HAP-1 (cell line): Measurements from ENCODE around the gene CCDC69.
"Not testable (repeated sequence)": the region's sequence is repeated elsewhere in the genome, so short reads cannot be mapped to it uniquely, and the experiment has no call there.

Source experiments
- DNase-seq, 2 experiments: peaks; one replicate each; pipeline ENCODE4 v3.0.0-alpha.2; 2016 to 2020; ENCODE audit warnings: low spot score in 2 of 2
- H3K27me3 ChIP-seq: fragments of 250-450 bp; sonication (Bioruptor Pico); 2 replicates; pipeline ENCODE4 v1.5.1; 2020; ENCODE audit warnings: low read depth, mild to moderate bottlenecking, moderate library complexity
- H3K36me3 ChIP-seq: fragments of 250-450 bp; sonication (Bioruptor Pico); replicated peaks from 2 replicates; pipeline ENCODE4 v1.5.1; 2020; ENCODE audit warnings: mild to moderate bottlenecking
- H3K4me1 ChIP-seq: fragments of 250-450 bp; sonication (Bioruptor Pico); 2 replicates; pipeline ENCODE4 v1.5.1; 2020; ENCODE audit warnings: mild to moderate bottlenecking
- H3K4me3 ChIP-seq: fragments of 250-450 bp; sonication (Bioruptor Pico); 2 replicates; pipeline ENCODE4 v1.5.1; 2020; ENCODE audit warnings: mild to moderate bottlenecking, moderate library complexity
- H3K9me3 ChIP-seq: fragments of 250-450 bp; sonication (Bioruptor Pico); 2 replicates; pipeline ENCODE4 v1.5.1; 2020; ENCODE audit warnings: mild to moderate bottlenecking, moderate library complexity
- in situ Hi-C: fragments of 300-500 bp; cut with MboI; formaldehyde crosslinking; loops from 3 replicates; pipeline ENCODE4 v1.14.3; 2020; ENCODE audit warnings: low sequenced_read_pairs, inconsistent platforms, mixed read lengths

CCDC69 gene

DNA sequence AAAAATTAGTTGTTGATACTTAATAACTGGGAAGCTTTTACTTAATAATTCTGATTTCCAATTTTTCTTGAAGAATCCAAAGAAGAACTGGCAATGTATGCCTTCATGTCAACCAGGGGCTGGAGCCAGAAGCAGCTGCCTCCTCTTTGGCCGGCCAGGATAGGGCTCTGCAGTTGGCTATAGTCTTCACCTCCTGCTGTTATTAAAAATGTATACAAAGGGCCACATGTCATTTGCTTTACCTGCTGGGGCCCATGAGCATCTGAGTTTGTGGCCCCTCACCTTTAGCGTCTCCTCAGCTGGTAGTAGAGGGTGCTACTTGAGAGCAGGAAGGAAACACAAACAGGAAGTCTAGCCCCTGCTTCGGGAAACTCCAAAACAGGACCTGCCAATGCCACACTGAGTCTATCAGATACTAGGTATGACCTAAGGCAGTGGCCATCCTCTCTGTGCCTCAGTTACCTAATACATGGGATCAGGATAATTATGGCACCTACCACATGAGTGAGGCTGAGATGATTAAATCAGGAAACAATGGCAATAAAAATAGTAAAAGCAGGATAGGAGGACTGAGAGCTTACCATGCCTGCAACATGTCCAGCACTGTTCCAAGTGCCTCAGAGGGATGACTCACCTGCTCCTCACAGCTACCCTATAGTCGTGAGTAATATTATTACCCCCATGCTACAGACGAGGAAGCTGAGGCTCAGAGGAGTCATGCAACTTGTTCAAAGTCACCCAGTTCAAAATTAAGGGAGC, 21.3 kb downstream of the CCDC69 start:
- H3K9me3 ChIP-seq = no peaks in the 10 kb centered on the region
- H3K36me3 ChIP-seq = no peaks in the 10 kb centered on the region
- no peaks in the 10 kb centered on the region; the same call in 1 of the 2 replicates for H3K4me1 ChIP-seq
- H3K27me3 ChIP-seq = no peaks in the 10 kb centered on the region
- no peak for DNase-seq
- in situ Hi-C loops = no loop called here
- H3K4me3 ChIP-seq = no peak overlapping the region

GRCh38 chr5:151200913-151201595, 22.8 kb downstream of the CCDC69 start:
- in situ Hi-C loops = no loop called here
- Histone ChIP-seq H3K4me1 (no peaks in the 10 kb centered on the region; the same call in 1 of the 2 replicates), H3K4me3 (no peak overlapping the region)

DNA sequence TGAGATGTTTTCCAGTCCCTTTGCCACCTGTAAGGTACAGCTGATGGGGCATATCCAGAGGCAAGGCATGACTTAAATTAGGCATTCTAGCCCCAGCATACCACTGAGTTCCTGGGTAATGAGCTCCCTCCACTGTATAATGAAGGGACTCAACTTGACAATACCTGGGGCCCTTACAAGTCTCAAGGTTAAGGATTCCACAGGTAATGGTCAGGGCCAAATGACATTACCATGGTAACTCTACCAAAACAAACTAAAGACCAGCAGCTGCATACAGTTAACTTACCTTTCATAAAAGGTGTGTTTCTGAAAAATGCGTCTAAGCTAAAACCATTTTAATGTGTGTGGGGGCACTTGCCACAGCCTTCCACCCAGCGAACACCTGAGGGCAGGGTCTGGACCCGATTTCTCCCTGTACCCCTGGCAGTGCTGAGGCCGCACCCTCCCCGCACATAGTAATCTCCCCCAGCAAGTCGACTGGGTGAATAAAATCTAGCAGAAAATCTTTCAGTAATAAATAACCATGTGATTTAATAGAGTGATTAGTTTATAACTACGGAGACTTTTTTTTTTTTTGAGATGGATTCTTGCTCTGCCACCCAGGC, 24.2 kb downstream of the CCDC69 start:
- H3K9me3 ChIP-seq = no peaks in the 10 kb centered on the region
- in situ Hi-C loops = no loop called here
- no peaks in the 10 kb centered on the region for H3K36me3 ChIP-seq
- no peak for DNase-seq
- H3K4me1 ChIP-seq = no peaks in the 10 kb centered on the region; the same call in 1 of the 2 replicates
- H3K4me3 ChIP-seq = no peak overlapping the region
- no peaks in the 10 kb centered on the region for H3K27me3 ChIP-seq

More at GRCh38 chr5:151200913-151201595, 22.8 kb downstream of the CCDC69 start:
- Histone ChIP-seq H3K27me3 (no peaks in the 10 kb centered on the region), H3K9me3 (no peaks in the 10 kb centered on the region), H3K36me3 (no peaks in the 10 kb centered on the region)
- no peak for DNase-seq

- H3K9me3 ChIP-seq = no peaks in the 10 kb centered on the region
- DNase-seq = no peak
- no peaks in the 10 kb centered on the region for H3K27me3 ChIP-seq
- no peaks in the 10 kb centered on the region; the same call in 1 of the 2 replicates for H3K4me1 ChIP-seq
- no peak overlapping the region for H3K4me3 ChIP-seq
- in situ Hi-C loops = no loop called here
- H3K36me3 ChIP-seq = no peaks in the 10 kb centered on the region
These were observed 25.0 kb downstream of the CCDC69 start for GRCh38 chr5:151198861-151199260.

GRCh38 chr5:151197291-151197600, 26.6 kb downstream of the CCDC69 start:
- H3K9me3 ChIP-seq, H3K27me3 ChIP-seq, H3K4me1 ChIP-seq, DNase-seq, H3K4me3 ChIP-seq, H3K36me3 ChIP-seq, in situ Hi-C loops: not testable (repeated sequence)

- DNase-seq = no peak
- Histone ChIP-seq H3K27me3 (no peaks in the 10 kb centered on the region), H3K9me3 (no peaks in the 10 kb centered on the region), H3K36me3 (no peaks in the 10 kb centered on the region), H3K4me1 (no peaks in the 10 kb centered on the region; the same call in 1 of the 2 replicates), H3K4me3 (no peak overlapping the region)
- in situ Hi-C loops = no loop called here
These were observed 27.2 kb downstream of the CCDC69 start for GRCh38 chr5:151196556-151197290.

GRCh38 chr5:151195622-151196021, 28.3 kb downstream of the CCDC69 start:
- no peaks in the 10 kb centered on the region; the same call in 1 of the 2 replicates for H3K4me1 ChIP-seq
- H3K36me3 ChIP-seq = no peaks in the 10 kb centered on the region
- in situ Hi-C loops = no loop called here
- DNase-seq = no peak
- no peaks in the 10 kb centered on the region for H3K9me3 ChIP-seq
- H3K4me3 ChIP-seq = no peak overlapping the region
- H3K27me3 ChIP-seq = no peaks in the 10 kb centered on the region

DNA sequence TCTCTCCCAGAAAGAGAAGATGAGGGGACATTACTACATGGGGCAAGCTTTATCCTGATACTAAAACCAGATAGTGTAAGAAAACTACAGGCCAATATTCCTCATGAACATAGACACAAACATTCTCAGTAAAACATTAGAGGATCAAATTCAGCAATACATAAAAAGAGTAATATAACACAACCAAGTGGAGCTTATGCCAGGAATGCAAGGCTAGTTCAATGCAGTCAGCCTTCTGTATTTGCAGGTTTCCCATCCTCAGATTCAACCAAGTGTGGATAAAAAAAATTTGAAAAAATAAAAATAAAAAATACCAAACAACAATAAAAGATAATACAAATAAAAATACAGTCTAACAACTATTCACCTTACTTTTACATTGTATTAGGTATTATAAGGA, 31.3 kb downstream of the CCDC69 start:
- H3K36me3 ChIP-seq = no peaks in the 10 kb centered on the region
- H3K27me3 ChIP-seq = no peaks in the 10 kb centered on the region
- no peak overlapping the region for H3K4me3 ChIP-seq
- no peak for DNase-seq
- H3K9me3 ChIP-seq = no peaks in the 10 kb centered on the region
- no peaks in the 10 kb centered on the region for H3K4me1 ChIP-seq
- in situ Hi-C loops = no loop called here

DNA sequence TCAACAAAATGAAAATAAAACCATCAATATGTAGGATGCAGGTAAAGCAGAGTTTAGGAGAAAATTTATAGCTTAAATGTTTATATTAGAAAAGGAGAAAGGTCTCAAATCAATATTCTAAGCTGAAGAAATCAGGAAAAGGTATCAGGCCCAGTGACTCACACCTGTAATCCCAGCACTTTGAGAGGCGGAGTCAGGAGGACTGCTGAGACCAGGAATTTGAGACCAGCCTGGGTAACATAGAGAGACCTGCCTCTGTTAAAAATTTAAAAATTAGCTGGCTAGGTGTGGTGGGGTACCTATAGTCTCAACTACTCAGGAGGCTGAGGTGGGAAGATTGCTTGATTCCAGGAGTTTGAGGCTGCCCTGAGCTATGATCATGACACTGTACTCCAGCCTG, 32.2 kb downstream of the CCDC69 start:
- no peaks in the 10 kb centered on the region for H3K27me3 ChIP-seq
- no peaks in the 10 kb centered on the region for H3K4me1 ChIP-seq
- no peaks in the 10 kb centered on the region for H3K9me3 ChIP-seq
- no peaks in the 10 kb centered on the region for H3K36me3 ChIP-seq
- H3K4me3 ChIP-seq = no peak overlapping the region
- DNase-seq = no peak
- in situ Hi-C loops = no loop called here

DNA sequence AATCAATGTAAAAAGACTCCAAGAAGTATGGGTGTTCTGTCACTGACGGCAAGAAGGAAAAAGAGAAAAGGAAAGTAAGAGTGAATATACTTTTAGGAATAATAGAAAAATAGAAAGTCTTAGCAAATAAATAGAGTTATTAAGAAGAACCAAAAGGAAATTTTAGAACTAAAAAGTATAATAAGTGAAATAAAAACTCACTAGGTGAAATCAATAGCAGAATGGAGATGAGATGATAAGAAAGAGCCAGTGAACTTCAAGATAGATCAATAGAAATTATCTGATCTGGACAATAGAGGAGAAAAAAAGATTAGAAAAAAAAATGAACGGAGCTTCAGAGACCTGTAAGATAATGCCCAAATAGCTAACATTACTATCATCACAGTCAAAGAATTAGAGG, 34.7 kb downstream of the CCDC69 start:
- H3K36me3 ChIP-seq = no peaks in the 10 kb centered on the region
- in situ Hi-C loops = no loop called here

DNA sequence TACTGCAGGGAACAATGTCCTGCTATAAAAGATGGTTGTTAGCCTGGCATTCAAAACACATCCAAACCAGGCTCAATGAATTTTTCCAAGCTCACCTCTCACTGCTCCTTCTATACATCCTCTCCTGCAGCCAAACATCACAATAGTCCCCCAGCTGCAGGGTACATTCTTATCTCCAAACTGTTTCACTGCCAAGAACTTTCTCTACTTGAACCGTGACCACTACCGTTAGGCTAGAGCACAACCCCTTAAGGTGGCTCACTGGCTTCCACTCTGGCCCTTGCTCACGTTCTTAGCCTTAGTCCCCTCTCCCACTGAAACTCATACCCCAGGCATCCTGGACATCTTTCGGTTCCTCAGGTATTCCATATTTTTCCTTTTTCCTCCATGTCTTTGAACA, 37.4 kb downstream of the CCDC69 start:
- Histone ChIP-seq H3K4me3 (no peak overlapping the region), H3K9me3 (no peaks in the 10 kb centered on the region), H3K36me3 (no peaks in the 10 kb centered on the region), H3K4me1 (peaks cover 5% of the 10 kb centered on the region; the same call in 1 of the 2 replicates), H3K27me3 (no peaks in the 10 kb centered on the region)
- in situ Hi-C loops = no loop called here
- DNase-seq = no peak

More for the DNA sequence above, 34.7 kb downstream of the CCDC69 start:
- H3K9me3 ChIP-seq = no peaks in the 10 kb centered on the region
- H3K27me3 ChIP-seq = no peaks in the 10 kb centered on the region
- no peaks in the 10 kb centered on the region for H3K4me1 ChIP-seq
- H3K4me3 ChIP-seq = no peak overlapping the region
- DNase-seq = no peak

- Histone ChIP-seq H3K4me3 (no peak overlapping the region), H3K36me3 (no peaks in the 10 kb centered on the region), H3K27me3 (no peaks in the 10 kb centered on the region), H3K4me1 (peaks cover 5% of the 10 kb centered on the region; the same call in 1 of the 2 replicates), H3K9me3 (no peaks in the 10 kb centered on the region)
- no peak for DNase-seq
- in situ Hi-C loops = no loop called here
These were observed 37.8 kb downstream of the CCDC69 start for GRCh38 chr5:151186052-151186451.

DNA sequence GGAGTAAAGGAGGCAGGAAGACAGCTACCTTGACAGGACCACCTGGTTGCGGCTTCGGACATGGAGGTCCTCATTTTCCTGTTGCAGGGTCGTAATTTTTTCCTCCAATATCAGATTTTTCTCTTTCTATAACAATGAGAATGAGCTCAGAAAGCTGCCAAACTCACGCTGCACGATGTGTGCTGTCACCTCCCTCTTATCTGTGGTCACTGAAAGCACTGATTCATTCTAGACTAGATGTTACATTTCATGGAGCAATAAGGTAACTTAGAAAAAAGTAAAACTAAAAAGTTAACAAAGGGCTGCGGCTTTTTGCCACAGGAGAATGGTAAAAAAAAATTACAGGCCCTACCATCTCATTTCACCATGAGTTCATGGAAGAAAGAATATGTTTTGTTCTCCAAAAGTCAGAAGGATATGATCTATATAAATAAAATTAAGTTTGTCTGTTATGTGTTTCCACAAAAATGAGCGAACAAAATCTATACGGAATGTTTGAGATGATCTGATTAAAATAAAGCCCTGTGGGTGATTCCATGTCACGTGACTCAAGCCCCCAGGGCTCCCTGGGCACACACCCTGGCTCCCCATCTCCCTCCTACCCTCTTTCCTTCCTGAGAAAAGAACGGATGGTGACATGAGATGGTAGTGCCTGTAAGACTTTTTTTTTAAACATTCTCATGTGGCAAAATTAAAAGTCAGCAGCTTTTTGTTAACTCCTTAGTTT, 39.4 kb downstream of the CCDC69 start:
- in situ Hi-C loops = no loop called here

More for the DNA sequence above, 39.4 kb downstream of the CCDC69 start:
- Histone ChIP-seq H3K4me3 (no peak overlapping the region), H3K27me3 (no peaks in the 10 kb centered on the region), H3K9me3 (no peaks in the 10 kb centered on the region), H3K36me3 (no peaks in the 10 kb centered on the region), H3K4me1 (peaks cover 5% of the 10 kb centered on the region; the same call in 1 of the 2 replicates)
- DNase-seq = no peak
